CD4-positive, alpha-beta T cell treated with Interleukin-4 for 1 hour (primary cell): ENCODE data around the gene IGFBP5.

Source experiments
- DNase-seq, 2 donors: peaks; one replicate each; pipeline ENCODE4 v3.0.0-alpha.2; 2020 to 2022

IGFBP5 gene

GRCh38 chr2:216663106-216663505 is 32.2 kb downstream of the IGFBP5 start:
- no peak for DNase-seq

- DNase-seq = no peak
Measured at GRCh38 chr2:216661639-216662375, 33.5 kb downstream of the IGFBP5 start.

- no peak for DNase-seq
Measured at GRCh38 chr2:216661051-216661450, 34.3 kb downstream of the IGFBP5 start.

GRCh38 chr2:216660496-216660895 is 34.9 kb downstream of the IGFBP5 start:
- DNase-seq = no peak

GRCh38 chr2:216659276-216659675 is 36.1 kb downstream of the IGFBP5 start:
- DNase-seq = no peak

- no peak for DNase-seq
Measured at GRCh38 chr2:216658757-216659156, 36.6 kb downstream of the IGFBP5 start.

GRCh38 chr2:216657980-216658379 is 37.4 kb downstream of the IGFBP5 start:
- DNase-seq = no peak

- DNase-seq = no peak
Measured at GRCh38 chr2:216657086-216657855, 38.1 kb downstream of the IGFBP5 start.

- DNase-seq = no peak
Measured at GRCh38 chr2:216654528-216655052, 40.8 kb downstream of the IGFBP5 start.

- no peak for DNase-seq
Measured at GRCh38 chr2:216653931-216654365, 41.4 kb downstream of the IGFBP5 start.

GRCh38 chr2:216653093-216653799 is 42.1 kb downstream of the IGFBP5 start:
- DNase-seq = no peak

GRCh38 chr2:216652566-216652965 is 42.8 kb downstream of the IGFBP5 start:
- no peak for DNase-seq

- DNase-seq = no peak
Measured at GRCh38 chr2:216651351-216651881, 43.9 kb downstream of the IGFBP5 start.

- DNase-seq = no peak
Measured at GRCh38 chr2:216650626-216651257, 44.6 kb downstream of the IGFBP5 start.

GRCh38 chr2:216649574-216649973 is 45.8 kb downstream of the IGFBP5 start:
- no peak for DNase-seq

- DNase-seq = no peak
Measured at GRCh38 chr2:216648105-216648504, 47.2 kb downstream of the IGFBP5 start.

GRCh38 chr2:216646116-216646515 is 49.2 kb downstream of the IGFBP5 start:
- no peak for DNase-seq

GRCh38 chr2:216645636-216645950 is 49.8 kb downstream of the IGFBP5 start:
- DNase-seq = no peak

GRCh38 chr2:216644842-216645635 is 50.3 kb downstream of the IGFBP5 start:
- DNase-seq = no peak

GRCh38 chr2:216643986-216644659 is 51.2 kb downstream of the IGFBP5 start:
- no peak for DNase-seq

GRCh38 chr2:216637472-216637871 is 57.9 kb downstream of the IGFBP5 start:
- no peak for DNase-seq
